Tibial nerve (tissue), 4 donors: ENCODE measurements around the gene EFCAB5. TPM values are rescaled to one million over a fixed set of nuclear protein-coding genes. Genes with fewer than 3 reads are reported as not detected.

Experiments
- DNase-seq, 2 donors: peaks; one replicate each; pipeline ENCODE4 v3.0.0-alpha.2; 2019; ENCODE audit warnings: low spot score in 2 of 2
- H3K27ac ChIP-seq, 4 donors: fragments of 200-600 bp; sonication (generic) in 3 of 4; one replicate each; pipeline ENCODE4 v1.5.1; 2017 to 2019; ENCODE audit warnings: mild to moderate bottlenecking in 1 of 4
- H3K27me3 ChIP-seq, 2 donors: fragments of 200-600 bp; sonication (generic) in 1 of 2; one replicate each; pipeline versions ENCODE4 v1.5.1 to v1.6.0; 2017 to 2019
- H3K36me3 ChIP-seq, 3 donors: fragments of 200-600 bp; sonication (generic); one replicate each; pipeline ENCODE4 v1.5.1; 2018 to 2019
- H3K4me1 ChIP-seq, 4 donors: fragments of 200-600 bp; sonication (generic) in 3 of 4; one replicate each; pipeline ENCODE4 v1.5.1; 2017 to 2019
- H3K4me3 ChIP-seq, 4 donors: fragments of 200-600 bp; sonication (generic) in 3 of 4; one replicate each; pipeline ENCODE4 v1.5.1; 2017 to 2019; ENCODE audit warnings: mild to moderate bottlenecking in 1 of 4, moderate library complexity in 1 of 4
- H3K9me3 ChIP-seq, 4 donors: fragments of 200-600 bp; sonication (generic) in 3 of 4; one replicate each; pipeline ENCODE4 v1.5.1; 2017 to 2019
- EP300 ChIP-seq, 2 donors: sonication (generic); formaldehyde crosslinking; IDR thresholded peaks; one replicate each; pipeline ENCODE4 v1.6.1; 2017; ENCODE audit warnings: antibody characterized with exemption in 2 of 2, mild to moderate bottlenecking in 1 of 2
- POLR2A ChIP-seq, 2 donors: fragments of 450-650 bp; IDR thresholded peaks; one replicate each; pipeline ENCODE4 v1.6.1; 2017; ENCODE audit warnings: antibody characterized with exemption in 2 of 2, mild to moderate bottlenecking in 2 of 2, moderate library complexity in 2 of 2
- WGBS, 2 donors: methylation state at CpG; one replicate each; pipeline ENCODE4 v1.1.5; 2018; 5-methylcytosine and 5-hydroxymethylcytosine counted together
- total RNA-seq, 4 donors: library from RNA; depleted of rRNA; stranded (reverse); fragments of >200 nt; gene quantifications; one replicate each; pipeline ENCODE4 v1.1.0, GENCODE V29; 2016
- TF ChIP-seq, protein P1 (sequence below), 5 experiments: fragments of 200-600 bp in 3 of 5; fragments of 450-650 bp in 2 of 5; sonication (generic) in 3 of 5; IDR thresholded peaks; one replicate each; pipeline ENCODE4 v1.5.1; 2016 to 2019; ENCODE audit warnings: antibody characterized with exemption in 5 of 5, mild to moderate bottlenecking in 3 of 5, moderate library complexity in 2 of 5

EFCAB5 gene
- total RNA-seq, 4 donors from 2014 or later, result 0.21 to 0.30 (median 0.22) TPM; not detected in 1

DNA sequence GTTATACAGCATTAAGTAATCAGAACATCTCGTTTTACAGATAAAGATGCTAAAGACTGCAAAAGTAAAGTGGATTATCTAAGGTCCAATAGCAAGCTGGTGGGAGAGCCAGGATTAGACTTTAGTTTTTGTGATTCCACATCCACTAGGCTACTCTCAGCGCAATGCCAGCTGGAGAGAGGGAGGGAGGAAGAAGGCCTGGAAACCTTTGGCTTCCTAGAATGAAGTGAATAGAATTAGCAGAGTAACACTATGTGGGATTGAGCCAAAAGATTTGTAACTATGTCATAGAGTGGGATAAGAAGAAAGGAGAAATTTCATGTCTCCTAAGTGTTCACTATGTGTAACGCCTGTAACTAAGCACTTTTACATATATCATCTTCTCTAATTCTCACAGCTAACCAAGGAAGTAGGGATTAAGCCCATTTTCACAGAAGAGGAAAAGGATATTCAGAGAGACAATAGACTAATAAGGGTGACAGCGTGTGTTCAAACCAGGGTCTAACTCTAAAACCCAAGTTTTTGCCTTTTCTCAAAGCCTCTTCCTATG is 149.8 kb downstream of the EFCAB5 start:
- no peak for DNase-seq
- H3K9me3 ChIP-seq, result no peaks in the 10 kb centered on the region
- WGBS, 2 donors, result 84 to 85% methylated on average over 4 of the region's 4 CpGs
- H3K4me1 ChIP-seq, result peaks cover 0 to 23% (median 0%) of the 10 kb centered on the region in 4 donors
- H3K4me3 ChIP-seq, result no peak overlapping the region
- H3K27me3 ChIP-seq, result no peaks in the 10 kb centered on the region
- H3K27ac ChIP-seq, result no peak overlapping the region
- TF ChIP-seq POLR2A (IDR thresholded peaks at IDR 0.05), result no peak
- TF ChIP-seq, protein P1, sequence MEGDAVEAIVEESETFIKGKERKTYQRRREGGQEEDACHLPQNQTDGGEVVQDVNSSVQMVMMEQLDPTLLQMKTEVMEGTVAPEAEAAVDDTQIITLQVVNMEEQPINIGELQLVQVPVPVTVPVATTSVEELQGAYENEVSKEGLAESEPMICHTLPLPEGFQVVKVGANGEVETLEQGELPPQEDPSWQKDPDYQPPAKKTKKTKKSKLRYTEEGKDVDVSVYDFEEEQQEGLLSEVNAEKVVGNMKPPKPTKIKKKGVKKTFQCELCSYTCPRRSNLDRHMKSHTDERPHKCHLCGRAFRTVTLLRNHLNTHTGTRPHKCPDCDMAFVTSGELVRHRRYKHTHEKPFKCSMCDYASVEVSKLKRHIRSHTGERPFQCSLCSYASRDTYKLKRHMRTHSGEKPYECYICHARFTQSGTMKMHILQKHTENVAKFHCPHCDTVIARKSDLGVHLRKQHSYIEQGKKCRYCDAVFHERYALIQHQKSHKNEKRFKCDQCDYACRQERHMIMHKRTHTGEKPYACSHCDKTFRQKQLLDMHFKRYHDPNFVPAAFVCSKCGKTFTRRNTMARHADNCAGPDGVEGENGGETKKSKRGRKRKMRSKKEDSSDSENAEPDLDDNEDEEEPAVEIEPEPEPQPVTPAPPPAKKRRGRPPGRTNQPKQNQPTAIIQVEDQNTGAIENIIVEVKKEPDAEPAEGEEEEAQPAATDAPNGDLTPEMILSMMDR (IDR thresholded peaks at IDR 0.05), result no peak
- no peak for TF ChIP-seq EP300 (IDR thresholded peaks at IDR 0.05)
- H3K36me3 ChIP-seq, result no peaks in the 10 kb centered on the region

DNA sequence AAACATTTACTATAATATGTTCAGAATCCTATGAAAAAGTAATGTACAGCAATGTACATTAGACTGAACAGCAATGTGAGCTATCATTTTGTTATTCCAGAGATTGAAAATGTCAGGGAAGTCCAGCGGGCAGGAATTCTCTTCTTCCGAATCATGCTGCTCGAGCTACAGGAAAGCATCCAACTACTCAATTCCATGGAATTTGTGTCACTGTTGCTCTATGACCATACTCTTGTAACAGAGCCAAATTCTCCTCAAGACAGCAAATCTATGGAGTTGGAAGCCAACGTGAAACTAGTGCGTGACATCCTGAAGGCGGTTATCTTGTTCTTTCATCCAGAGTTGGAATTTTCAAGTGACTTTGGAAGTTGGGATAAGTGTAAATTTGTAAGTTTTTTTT is 150.3 kb downstream of the EFCAB5 start:
- Histone ChIP-seq H3K36me3 (no peaks in the 10 kb centered on the region), H3K27me3 (no peaks in the 10 kb centered on the region), H3K4me3 (no peak overlapping the region), H3K4me1 (peaks cover 0 to 23% (median 0%) of the 10 kb centered on the region in 4 donors), H3K9me3 (no peaks in the 10 kb centered on the region), H3K27ac (no peak overlapping the region)
- WGBS, 2 donors, result 33 to 38% methylated on average over 6 of the region's 6 CpGs
- no peak for DNase-seq
- TF ChIP-seq, protein P1 (IDR thresholded peaks at IDR 0.05), result no peak

DNA sequence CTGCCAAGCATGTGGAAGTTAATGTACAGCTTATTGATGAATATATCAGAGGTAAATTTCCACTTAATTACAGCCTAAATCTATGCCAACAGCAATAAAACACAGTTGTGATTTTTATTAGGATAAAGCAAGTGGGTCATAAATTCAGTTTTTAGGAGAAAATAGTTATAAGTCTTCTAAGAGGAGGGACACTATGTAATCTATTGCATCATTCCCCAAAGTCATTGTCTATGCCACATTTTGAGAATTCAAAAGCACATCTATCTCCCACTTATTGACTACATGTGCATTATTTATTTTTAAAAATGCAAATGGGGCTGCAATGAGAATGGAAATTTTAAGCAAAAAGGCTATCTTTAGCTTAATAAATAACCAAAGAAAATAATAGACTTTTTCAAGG is 151.5 kb downstream of the EFCAB5 start:
- DNase-seq, result no peak
- no peaks in the 10 kb centered on the region for H3K9me3 ChIP-seq
- TF ChIP-seq POLR2A (IDR thresholded peaks at IDR 0.05) (no peak), EP300 (IDR thresholded peaks at IDR 0.05) (no peak)
- TF ChIP-seq, protein P1 (IDR thresholded peaks at IDR 0.05), result no peak
- no peaks in the 10 kb centered on the region for H3K36me3 ChIP-seq
- peaks cover 0 to 23% (median 0%) of the 10 kb centered on the region in 4 donors for H3K4me1 ChIP-seq
- no peaks in the 10 kb centered on the region for H3K27me3 ChIP-seq
- H3K27ac ChIP-seq, result no peak overlapping the region
- H3K4me3 ChIP-seq, result no peak overlapping the region

DNA sequence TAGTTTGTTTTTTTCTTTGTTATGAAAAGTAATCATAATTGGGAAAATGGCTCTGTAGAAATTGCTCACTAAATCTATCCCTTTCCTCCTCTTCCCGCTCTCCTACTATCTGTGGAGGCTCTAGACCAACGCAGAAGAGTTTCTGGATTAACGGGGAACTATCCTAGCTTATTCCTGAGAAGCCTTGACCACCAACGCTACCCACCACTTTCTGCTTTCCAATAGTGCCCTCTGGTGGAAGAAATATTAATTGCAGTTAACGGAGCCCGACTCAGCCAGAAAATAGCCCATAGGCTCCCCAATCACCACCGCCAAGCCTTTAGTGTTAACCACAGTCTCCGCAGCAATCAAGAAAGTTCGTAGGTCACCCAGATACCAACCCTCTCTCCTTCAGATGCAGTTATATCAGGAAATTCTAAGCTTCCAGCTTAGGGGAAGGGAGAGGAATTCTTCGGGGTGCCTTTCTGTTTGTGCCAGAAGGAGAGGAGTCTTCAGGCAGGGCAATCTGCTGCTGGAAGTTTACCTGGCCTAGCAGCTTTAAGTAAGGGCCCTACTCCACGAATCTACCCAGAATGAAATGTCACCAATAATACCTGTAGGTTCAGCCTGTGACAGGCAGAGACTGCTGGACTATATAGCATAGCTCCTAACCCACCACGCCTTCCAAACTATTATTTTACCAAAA is 152.2 kb downstream of the EFCAB5 start:
- peaks cover 0 to 23% (median 0%) of the 10 kb centered on the region in 4 donors for H3K4me1 ChIP-seq
- H3K36me3 ChIP-seq, result no peaks in the 10 kb centered on the region
- no peaks in the 10 kb centered on the region for H3K9me3 ChIP-seq
- 19% methylated on average over 12 of the region's 12 CpGs for WGBS, 2 donors
- no peak overlapping the region for H3K27ac ChIP-seq
- TF ChIP-seq, protein P1 (IDR thresholded peaks at IDR 0.05), result peak; percentile 71 to 91 (median 75)
- TF ChIP-seq POLR2A (IDR thresholded peaks at IDR 0.05), result no peak
- peak in 1 of 2 donors; percentile 75 for DNase-seq
- no peaks in the 10 kb centered on the region for H3K27me3 ChIP-seq
- no peak overlapping the region for H3K4me3 ChIP-seq

DNA sequence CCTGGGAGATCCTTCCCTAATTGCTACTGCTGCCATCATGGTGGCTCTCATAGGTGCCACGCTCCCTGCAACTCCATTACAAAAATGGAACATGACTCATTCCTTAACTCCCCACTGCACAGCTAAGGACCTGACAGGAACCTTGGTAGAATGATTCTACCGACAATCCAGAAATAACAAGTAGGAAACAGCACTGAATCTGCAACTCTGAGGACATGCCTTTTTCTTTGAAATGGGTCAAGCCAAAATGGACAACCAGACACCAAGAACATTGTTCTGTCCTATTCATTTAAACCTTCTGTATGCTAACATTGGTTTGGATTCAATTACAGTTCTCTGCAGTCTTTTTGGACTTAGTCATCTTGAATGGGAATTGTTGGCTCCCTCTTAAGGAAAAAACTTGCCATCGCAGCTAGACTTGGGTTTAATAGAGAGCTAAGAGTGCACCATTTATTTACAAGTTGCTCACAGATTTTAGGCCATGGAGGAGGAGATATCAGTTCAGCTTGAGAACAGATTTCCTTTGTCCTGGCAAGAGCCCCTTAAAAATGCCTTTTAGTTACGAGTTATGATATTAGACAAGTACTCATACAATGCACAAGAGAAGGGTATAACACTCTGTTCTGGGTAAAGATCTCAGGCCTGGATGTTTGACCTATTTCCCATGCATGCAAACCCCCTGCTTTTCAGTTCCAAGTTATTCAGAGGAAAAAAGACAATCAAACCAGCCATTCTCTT is 154.2 kb downstream of the EFCAB5 start:
- no peaks in the 10 kb centered on the region for H3K27me3 ChIP-seq
- H3K9me3 ChIP-seq, result no peaks in the 10 kb centered on the region
- WGBS, 2 donors, result 31 to 37% methylated on average over 4 of the region's 4 CpGs
- TF ChIP-seq, protein P1 (IDR thresholded peaks at IDR 0.05), result peak in 4 of 5 experiments; percentile 32 to 55 (median 44)
- no peak for TF ChIP-seq POLR2A (IDR thresholded peaks at IDR 0.05)
- peak in 1 of 2 donors; percentile 47 for DNase-seq
- no peak overlapping the region for H3K4me3 ChIP-seq
- no peaks in the 10 kb centered on the region for H3K36me3 ChIP-seq
- peaks cover 0 to 23% (median 0%) of the 10 kb centered on the region in 4 donors for H3K4me1 ChIP-seq
- H3K27ac ChIP-seq, result peak overlapping the region in 1 of 4 donors; percentile 9
